HG02870 (cell line): ENCODE results near the gene TRMT61A.

ENCODE experiments used
- ATAC-seq: cut with Tn5 transposase; IDR thresholded peaks from one replicate; pipeline ENCODE4 v1.9.1; 2021; ENCODE audit warnings: mild to moderate bottlenecking, moderate library complexity; ENCODE audit not compliant: unreplicated experiment

TRMT61A gene

GRCh38 chr14:103533999-103534575 is 5.1 kb downstream of the TRMT61A start:
- ATAC-seq = no peak

GRCh38 chr14:103534576-103535061 is 5.6 kb downstream of the TRMT61A start:
- no peak for ATAC-seq

GRCh38 chr14:103535081-103535890 is 6.3 kb downstream of the TRMT61A start:
- no peak for ATAC-seq

- ATAC-seq = no peak
Measured at GRCh38 chr14:103535891-103536565, 7.0 kb downstream of the TRMT61A start.

GRCh38 chr14:103536693-103537092 is 7.7 kb downstream of the TRMT61A start:
- ATAC-seq = no peak

GRCh38 chr14:103537175-103537990 is 8.4 kb downstream of the TRMT61A start:
- no peak for ATAC-seq

GRCh38 chr14:103538291-103539055 is 9.5 kb downstream of the TRMT61A start:
- no peak for ATAC-seq

- ATAC-seq = no peak
Measured at GRCh38 chr14:103539056-103539825, 10.2 kb downstream of the TRMT61A start.

- no peak for ATAC-seq
Measured at GRCh38 chr14:103540821-103541708, 12.1 kb downstream of the TRMT61A start.

- ATAC-seq = no peak
Measured at GRCh38 chr14:103541709-103542604, 13.0 kb downstream of the TRMT61A start.

- no peak for ATAC-seq
Measured at GRCh38 chr14:103542605-103543088, 13.7 kb downstream of the TRMT61A start.

GRCh38 chr14:103543140-103543539 is 14.1 kb downstream of the TRMT61A start:
- ATAC-seq = no peak

- ATAC-seq = no peak
Measured at GRCh38 chr14:103543721-103544387, 14.9 kb downstream of the TRMT61A start.

- no peak for ATAC-seq
Measured at GRCh38 chr14:103544388-103545218, 15.6 kb downstream of the TRMT61A start.

- ATAC-seq = no peak
Measured at GRCh38 chr14:103545219-103545914, 16.4 kb downstream of the TRMT61A start.
